WI38 (cell line): ENCODE results near the gene TANC1.

Experiments used
- H3K4me3 ChIP-seq: 2 replicates; pipeline ENCODE4 v1.5.1; 2011; ENCODE audit warnings: low read depth, mild to moderate bottlenecking, control low read depth, low read length
- CTCF ChIP-seq: IDR thresholded peaks from 2 replicates; pipeline ENCODE4 v1.5.1; 2012; ENCODE audit warnings: low read depth, mild to moderate bottlenecking, control low read depth, low read length

TANC1 gene

GRCh38 chr2:158994920-158995676, 26.7 kb downstream of the TANC1 start:
- TF ChIP-seq CTCF, result no peak
- H3K4me3 ChIP-seq, result no peak overlapping the region

- TF ChIP-seq CTCF, result no peak
- H3K4me3 ChIP-seq, result no peak overlapping the region
Measured at GRCh38 chr2:158995677-158996049, 27.2 kb downstream of the TANC1 start.

GRCh38 chr2:158996378-158996993, 28.0 kb downstream of the TANC1 start:
- no peak overlapping the region for H3K4me3 ChIP-seq
- TF ChIP-seq CTCF, result no peak; the same call in 1 of the 2 replicates

- no peak overlapping the region for H3K4me3 ChIP-seq
- no peak for TF ChIP-seq CTCF
Measured at GRCh38 chr2:158997037-158997790, 28.8 kb downstream of the TANC1 start.

GRCh38 chr2:158998551-158999248, 30.3 kb downstream of the TANC1 start:
- TF ChIP-seq CTCF, result no peak

GRCh38 chr2:158999458-158999857, 31.0 kb downstream of the TANC1 start:
- peak overlapping the region; percentile 29; the same call in 1 of the 2 replicates for H3K4me3 ChIP-seq
- TF ChIP-seq CTCF, result no peak

More at GRCh38 chr2:158998551-158999248, 30.3 kb downstream of the TANC1 start:
- H3K4me3 ChIP-seq, result no peak overlapping the region
